RCC 7860 (cell line): ENCODE measurements around the gene PPEF2.

ENCODE experiments used
- DNase-seq: peaks from one replicate; pipeline ENCODE4 v3.0.0-alpha.2; 2015; ENCODE audit warnings: low spot score
- FAIRE-seq: peaks from 2 replicates; lab custom pipeline; 2012; peaks lifted over from hg19 to GRCh38; lab: Jason Lieb, UNC

The PPEF2 gene

GRCh38 chr4:75834095-75834771, 68.0 kb downstream of the PPEF2 start:
- DNase-seq (no peak), FAIRE-seq (no peak)

GRCh38 chr4:75831856-75832405, 70.3 kb downstream of the PPEF2 start:
- DNase-seq, result no peak
- no peak for FAIRE-seq

GRCh38 chr4:75830906-75831305, 71.3 kb downstream of the PPEF2 start:
- FAIRE-seq (no peak), DNase-seq (no peak)

GRCh38 chr4:75823812-75824211, 78.4 kb downstream of the PPEF2 start:
- FAIRE-seq, result no peak
- DNase-seq, result no peak

DNA sequence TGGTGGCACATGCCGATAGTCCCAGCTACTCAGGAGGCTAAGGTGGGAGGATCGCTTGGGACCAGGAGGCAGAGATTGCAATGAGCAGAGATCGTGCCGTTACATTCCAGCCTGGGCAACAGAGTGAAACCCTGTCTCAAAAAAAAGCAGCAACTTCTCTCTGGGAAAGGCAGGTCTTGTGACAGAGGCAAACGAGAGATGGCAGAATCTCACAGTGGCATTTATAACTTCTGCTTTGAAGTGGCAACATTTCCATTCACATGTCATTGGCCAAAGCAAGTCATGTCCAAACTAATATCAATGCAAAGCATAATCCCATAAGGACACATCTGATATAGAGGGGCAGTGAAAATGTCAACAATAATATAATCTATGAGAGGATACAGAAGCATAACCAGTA, 79.8 kb downstream of the PPEF2 start:
- no peak for FAIRE-seq

GRCh38 chr4:75821966-75822365, 80.3 kb downstream of the PPEF2 start:
- DNase-seq, result no peak
- no peak for FAIRE-seq

More for the DNA sequence above, 79.8 kb downstream of the PPEF2 start:
- no peak for DNase-seq

DNA sequence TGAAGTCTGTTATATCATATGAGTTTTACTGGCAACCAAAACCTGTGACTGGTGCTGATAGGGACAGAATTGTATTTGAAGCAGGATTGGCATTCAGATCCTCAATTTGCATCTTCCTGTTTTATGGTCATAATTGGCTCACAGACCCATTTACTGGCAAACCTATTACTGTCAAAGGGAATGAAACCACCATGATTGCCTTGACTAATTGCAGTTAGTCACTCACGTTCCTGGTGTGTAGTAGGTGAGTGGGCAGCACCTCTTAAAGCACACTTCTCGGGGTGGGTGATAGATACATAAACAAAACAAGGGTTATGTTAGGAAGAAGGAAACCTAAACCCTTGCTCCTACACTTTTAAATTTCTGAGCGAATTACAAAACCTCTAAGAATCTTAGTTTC, 81.0 kb downstream of the PPEF2 start:
- DNase-seq (no peak), FAIRE-seq (no peak)

GRCh38 chr4:75820676-75821075, 81.6 kb downstream of the PPEF2 start:
- DNase-seq (no peak), FAIRE-seq (no peak)

- DNase-seq, result no peak
- FAIRE-seq, result no peak
Observed at GRCh38 chr4:75820197-75820596, 82.1 kb downstream of the PPEF2 start.

DNA sequence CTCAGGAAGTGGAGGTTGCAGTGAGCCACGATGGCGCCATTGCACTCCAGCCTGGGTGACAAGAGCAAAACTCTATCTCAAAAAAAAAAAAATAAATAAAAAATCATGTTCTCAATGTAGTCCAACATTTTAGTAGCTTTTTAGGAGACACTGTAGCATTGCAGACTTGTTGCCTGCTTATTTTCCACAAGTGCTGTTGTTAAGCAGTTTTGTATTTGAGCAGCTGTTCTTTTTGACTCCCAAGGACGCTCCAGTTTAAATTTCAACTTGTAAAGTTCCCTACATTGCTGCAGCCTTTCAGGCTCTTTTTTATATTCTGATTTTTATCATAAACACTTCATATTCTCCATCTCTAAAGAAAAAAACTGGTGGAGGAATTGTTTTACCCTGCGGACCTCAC, 83.1 kb downstream of the PPEF2 start:
- no peak for DNase-seq
- no peak for FAIRE-seq

DNA sequence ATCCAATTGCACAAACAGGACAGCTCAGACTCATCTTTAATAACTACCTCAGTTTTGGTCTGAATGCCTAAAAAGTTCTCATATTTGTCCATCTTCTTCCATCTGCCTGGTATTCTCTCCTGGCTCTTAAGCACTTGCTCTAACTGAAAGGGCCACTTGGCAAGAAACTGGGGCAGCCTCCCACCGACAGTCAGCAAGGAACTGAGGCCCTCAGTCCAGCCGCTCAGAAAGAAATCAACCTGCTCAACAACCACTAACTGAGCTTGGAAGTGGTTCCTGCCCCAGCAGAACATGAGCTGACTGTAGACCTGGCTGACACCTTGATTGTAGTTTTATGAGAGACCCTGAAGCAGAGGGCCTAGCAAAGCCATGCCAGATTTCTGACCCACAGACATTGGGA, 84.4 kb downstream of the PPEF2 start:
- FAIRE-seq, result no peak
- no peak for DNase-seq
